Ishikawa (cell line): Measurements from ENCODE around the gene CLEC4A.

Experiments used
- CEBPB ChIP-seq: IDR thresholded peaks from 2 replicates; pipeline ENCODE4 v1.6.1; 2012
- CREB1 ChIP-seq: IDR thresholded peaks from 2 replicates; pipeline ENCODE4 v1.6.1; 2012; ENCODE audit warnings: low read depth
- EGR1 ChIP-seq: IDR thresholded peaks from 2 replicates; pipeline ENCODE4 v1.6.1; 2012
- EP300 ChIP-seq: IDR thresholded peaks from 2 replicates; pipeline ENCODE4 v1.6.1; 2012; ENCODE audit warnings: borderline replicate concordance
- FOXM1 ChIP-seq: IDR thresholded peaks from 2 replicates; pipeline ENCODE4 v1.6.1; 2012; ENCODE audit warnings: low read depth, borderline replicate concordance
- MAX ChIP-seq: IDR thresholded peaks from 2 replicates; pipeline ENCODE4 v1.6.1; 2012
- NFIC ChIP-seq: IDR thresholded peaks from 2 replicates; pipeline ENCODE4 v1.6.1; 2012
- RAD21 ChIP-seq: IDR thresholded peaks from 2 replicates; pipeline ENCODE4 v1.6.1; 2012; ENCODE audit warnings: low read depth
- REST ChIP-seq: IDR thresholded peaks from 2 replicates; pipeline ENCODE4 v1.6.1; 2012; ENCODE audit warnings: low read depth, mild to moderate bottlenecking
- TAF1 ChIP-seq: IDR thresholded peaks from 2 replicates; pipeline ENCODE4 v1.6.1; 2012; ENCODE audit warnings: low read depth, mild to moderate bottlenecking
- TCF12 ChIP-seq: IDR thresholded peaks from 2 replicates; pipeline ENCODE4 v1.6.1; 2012; ENCODE audit warnings: low read depth
- TEAD4 ChIP-seq: IDR thresholded peaks from 2 replicates; pipeline ENCODE4 v1.6.1; 2012
- YY1 ChIP-seq: IDR thresholded peaks from 2 replicates; pipeline ENCODE4 v1.6.1; 2012; ENCODE audit warnings: low read depth
- ZBTB7A ChIP-seq: IDR thresholded peaks from 2 replicates; pipeline ENCODE4 v1.6.1; 2012; ENCODE audit warnings: low read depth
- TF ChIP-seq, protein P1 (sequence below): IDR thresholded peaks from 2 replicates; pipeline ENCODE4 v1.6.1; 2012

CLEC4A gene

GRCh38 chr12:8123124-8123912, at the start of gene CLEC4A:
Gene CLEC4A, plus strand, starts transcription at chr12:8123617. Its CDS starts 262 bp downstream, at chr12:8123879.
- TF ChIP-seq YY1 (no peak), REST (no peak), FOXM1 (no peak), EP300 (no peak), CREB1 (no peak), CEBPB (no peak)

- no peak for TF ChIP-seq TCF12
- no peak for TF ChIP-seq TEAD4
- no peak for TF ChIP-seq MAX
- TF ChIP-seq NFIC, result no peak
- TF ChIP-seq FOXM1, result no peak
- TF ChIP-seq TAF1, result no peak
- TF ChIP-seq CEBPB, result no peak
- no peak for TF ChIP-seq ZBTB7A
- TF ChIP-seq REST, result no peak
- TF ChIP-seq RAD21, result no peak
- TF ChIP-seq YY1, result no peak
- TF ChIP-seq, protein P1, sequence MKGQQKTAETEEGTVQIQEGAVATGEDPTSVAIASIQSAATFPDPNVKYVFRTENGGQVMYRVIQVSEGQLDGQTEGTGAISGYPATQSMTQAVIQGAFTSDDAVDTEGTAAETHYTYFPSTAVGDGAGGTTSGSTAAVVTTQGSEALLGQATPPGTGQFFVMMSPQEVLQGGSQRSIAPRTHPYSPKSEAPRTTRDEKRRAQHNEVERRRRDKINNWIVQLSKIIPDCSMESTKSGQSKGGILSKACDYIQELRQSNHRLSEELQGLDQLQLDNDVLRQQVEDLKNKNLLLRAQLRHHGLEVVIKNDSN, result no peak
- no peak for TF ChIP-seq CREB1
- no peak for TF ChIP-seq EGR1
- TF ChIP-seq EP300, result no peak
Observed at GRCh38 chr12:8075935-8076334, 47.5 kb upstream of the CLEC4A start.

GRCh38 chr12:8076366-8076765, 47.1 kb upstream of the CLEC4A start:
- TF ChIP-seq NFIC (no peak), FOXM1 (no peak), EGR1 (no peak), TEAD4 (no peak), YY1 (no peak), ZBTB7A (no peak), CREB1 (no peak), EP300 (no peak), RAD21 (no peak), MAX (no peak), CEBPB (no peak), REST (no peak)
- TF ChIP-seq, protein P1, result no peak

DNA sequence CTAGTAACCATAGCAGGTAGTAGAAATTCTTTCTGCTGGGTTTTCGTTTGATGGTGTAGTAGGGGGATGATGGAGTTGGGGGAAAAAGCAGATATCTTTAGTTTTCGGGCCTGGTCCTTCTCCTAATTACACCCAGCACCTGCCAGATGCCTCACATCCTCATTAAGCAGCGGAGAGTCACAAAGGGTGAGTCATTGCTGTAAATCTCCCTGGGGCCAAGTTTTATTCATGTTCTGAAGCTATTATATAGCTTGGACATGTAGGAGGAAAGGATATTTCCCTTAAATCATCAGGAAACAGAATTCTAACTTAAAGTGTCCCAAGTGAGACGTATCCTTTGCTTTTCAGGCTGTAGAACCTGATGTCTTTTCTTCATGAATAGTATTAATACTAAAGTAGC, 46.2 kb upstream of the CLEC4A start:
- TF ChIP-seq MAX (no peak), NFIC (no peak), RAD21 (no peak), TCF12 (no peak), FOXM1 (no peak), ZBTB7A (no peak), TEAD4 (no peak)
